Measurements from ENCODE around the gene GNL3L.

GRCh38 chrX:54529552-54530356, at the start of gene GNL3L:
- TF ChIP-seq CTCF (IDR thresholded peaks at IDR 0.05; ENCODE audit: low read depth, low read length, poor library complexity, severe bottlenecking) = no peak
- no peak for TF ChIP-seq EZH2phosphoT487 (IDR thresholded peaks at IDR 0.05; ENCODE audit: borderline replicate concordance, low read length)
